Measurements from ENCODE around the gene FAM184A.

- TF ChIP-seq CTCF (IDR thresholded peaks at IDR 0.05) = no peak
- TF ChIP-seq JUN (IDR thresholded peaks at IDR 0.05) = no peak
- no peak for TF ChIP-seq POLR2A (IDR thresholded peaks at IDR 0.05; ENCODE audit: low read length)
- TF ChIP-seq RNF2 (IDR thresholded peaks at IDR 0.05; ENCODE audit: borderline replicate concordance, low read depth) = no peak
- no peak for TF ChIP-seq RCOR1 (IDR thresholded peaks at IDR 0.05; ENCODE audit: low read depth, low read length)
- no peak for TF ChIP-seq EP300 (IDR thresholded peaks at IDR 0.05)
- TF ChIP-seq CEBPB (IDR thresholded peaks at IDR 0.05) = no peak
- no peak for TF ChIP-seq HEYL (CRISPR knock-in tag; IDR thresholded peaks at IDR 0.05)
- no peak for TF ChIP-seq JUNB (IDR thresholded peaks at IDR 0.05)
- no peak for TF ChIP-seq BHLHE40 (IDR thresholded peaks at IDR 0.05; ENCODE audit: low read depth, low read length)
- no peak for TF ChIP-seq RAD21 (conservative IDR thresholded peaks at IDR 0.05 in 1 of 2, IDR thresholded peaks at IDR 0.05 in 1 of 2)
- TF ChIP-seq SREBF2 (IDR thresholded peaks at IDR 0.05) = no peak
- no peak for TF ChIP-seq HMGXB4 (CRISPR knock-in tag; IDR thresholded peaks at IDR 0.05; ENCODE audit: borderline replicate concordance)
Measured at GRCh38 chr6:119034827-119035458, 43.5 kb downstream of the FAM184A start.

Measured in A549 (cell line).